Upper lobe of right lung (tissue), 1 donor: Measurements from ENCODE around the gene PCBD2. TPM values are rescaled to one million over a fixed set of nuclear protein-coding genes. Genes with fewer than 3 reads are reported as not detected.

Source experiments
- ATAC-seq: fragments of 200-7000 bp; cut with Tn5 transposase; one replicate; pipeline ENCODE4 v1.9.1; 2020; ENCODE audit warnings: mild to moderate bottlenecking, moderate library complexity
- DNase-seq: peaks from one replicate; pipeline ENCODE4 v3.0.0-alpha.2; 2020
- H3K27ac ChIP-seq: fragments of 200-600 bp; one replicate; pipeline ENCODE4 v1.8.0; 2022
- H3K27me3 ChIP-seq: fragments of 200-600 bp; one replicate; pipeline ENCODE4 v1.8.0; 2022; ENCODE audit warnings: mild to moderate bottlenecking
- H3K36me3 ChIP-seq: fragments of 200-600 bp; one replicate; pipeline ENCODE4 v1.8.0; 2022
- H3K4me1 ChIP-seq: fragments of 200-600 bp; one replicate; pipeline ENCODE4 v1.8.0; 2022
- H3K4me3 ChIP-seq: fragments of 200-600 bp; one replicate; pipeline ENCODE4 v1.8.0; 2022; ENCODE audit warnings: mild to moderate bottlenecking
- H3K9me3 ChIP-seq: fragments of 200-600 bp; one replicate; pipeline ENCODE4 v1.8.0; 2022
- intact Hi-C: fragments of 100-400 bp; cut with DNase I; formaldehyde crosslinking; loops from one replicate; pipeline ENCODE4 v1.11.0; 2022
- total RNA-seq: library from RNA; stranded (reverse); fragmentation: NEBNext Ultra II Directional; extraction: Animal tissue kit (Norgen Biotek cat#: 25700); gene quantifications from one replicate; pipeline ENCODE4 v1.2.1, GENCODE V29; 2021
- TF ChIP-seq, protein P1 (sequence below): fragments of 200-600 bp; IDR thresholded peaks from one replicate; pipeline ENCODE4 v1.8.0; 2022; ENCODE audit warnings: antibody characterized with exemption
- donor health status: DM: no; HTN: yes; CAD: no; lungs with severe emphysema.

The PCBD2 gene
- total RNA-seq, 1 donor from 2014 or later, result 11.2 TPM

DNA sequence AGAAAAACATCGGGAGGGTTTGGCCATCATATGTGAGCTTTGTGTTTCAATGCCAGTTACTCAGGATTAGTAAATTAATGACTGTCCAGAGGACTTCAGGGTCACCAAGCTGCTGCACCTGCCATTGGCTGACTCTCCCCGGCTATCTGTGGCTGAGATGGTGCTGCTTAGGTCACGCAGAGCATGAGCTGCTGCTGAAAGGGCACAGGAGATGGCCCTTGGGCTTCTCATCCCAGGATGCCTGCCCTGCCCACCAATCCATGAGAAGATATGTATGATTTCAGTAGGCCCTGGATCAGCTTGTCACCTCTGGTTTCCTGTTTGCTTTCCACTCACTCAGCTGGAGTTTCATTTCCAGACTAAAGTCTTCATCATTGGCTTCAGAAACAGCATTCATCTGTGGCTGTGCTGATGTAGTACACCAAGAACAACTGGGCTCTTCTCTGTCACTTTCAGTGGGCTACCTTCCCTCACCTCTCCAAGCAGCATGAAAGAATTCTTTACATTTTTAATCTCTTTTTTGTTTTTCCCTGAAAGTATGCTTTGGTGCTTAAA lies 60.4 kb downstream of the PCBD2 start:
- ATAC-seq (no peak), DNase-seq (no peak)
- H3K4me3 ChIP-seq, result no peak overlapping the region
- peaks cover 19% of the 10 kb centered on the region for H3K36me3 ChIP-seq
- H3K27me3 ChIP-seq, result no peaks in the 10 kb centered on the region
- no peaks in the 10 kb centered on the region for H3K4me1 ChIP-seq
- no peaks in the 10 kb centered on the region for H3K9me3 ChIP-seq
- TF ChIP-seq, protein P1, sequence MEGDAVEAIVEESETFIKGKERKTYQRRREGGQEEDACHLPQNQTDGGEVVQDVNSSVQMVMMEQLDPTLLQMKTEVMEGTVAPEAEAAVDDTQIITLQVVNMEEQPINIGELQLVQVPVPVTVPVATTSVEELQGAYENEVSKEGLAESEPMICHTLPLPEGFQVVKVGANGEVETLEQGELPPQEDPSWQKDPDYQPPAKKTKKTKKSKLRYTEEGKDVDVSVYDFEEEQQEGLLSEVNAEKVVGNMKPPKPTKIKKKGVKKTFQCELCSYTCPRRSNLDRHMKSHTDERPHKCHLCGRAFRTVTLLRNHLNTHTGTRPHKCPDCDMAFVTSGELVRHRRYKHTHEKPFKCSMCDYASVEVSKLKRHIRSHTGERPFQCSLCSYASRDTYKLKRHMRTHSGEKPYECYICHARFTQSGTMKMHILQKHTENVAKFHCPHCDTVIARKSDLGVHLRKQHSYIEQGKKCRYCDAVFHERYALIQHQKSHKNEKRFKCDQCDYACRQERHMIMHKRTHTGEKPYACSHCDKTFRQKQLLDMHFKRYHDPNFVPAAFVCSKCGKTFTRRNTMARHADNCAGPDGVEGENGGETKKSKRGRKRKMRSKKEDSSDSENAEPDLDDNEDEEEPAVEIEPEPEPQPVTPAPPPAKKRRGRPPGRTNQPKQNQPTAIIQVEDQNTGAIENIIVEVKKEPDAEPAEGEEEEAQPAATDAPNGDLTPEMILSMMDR, result no peak
- intact Hi-C loops, result no loop called here
- H3K27ac ChIP-seq, result no peak overlapping the region

DNA sequence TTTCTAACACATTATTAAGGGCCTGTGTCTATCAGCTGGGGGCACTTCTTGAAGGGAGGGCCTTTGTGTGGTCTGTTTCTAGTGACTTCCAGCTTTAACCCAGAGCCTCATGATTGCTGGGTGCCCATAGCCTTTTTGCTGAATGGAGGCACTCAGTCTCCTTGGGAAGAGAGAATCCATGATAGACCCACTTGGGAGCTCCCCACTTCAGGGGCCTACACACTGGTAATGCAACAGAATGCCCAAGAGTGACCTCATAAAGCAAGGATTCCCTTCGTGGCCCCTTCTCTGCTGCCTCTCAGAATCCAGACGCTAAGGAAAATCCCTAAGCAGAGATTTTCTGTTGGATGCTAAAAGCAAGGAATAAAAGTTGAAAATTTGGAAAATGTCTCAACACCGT lies 62.7 kb downstream of the PCBD2 start, which contains the start of gene CATSPER3:
Gene CATSPER3 (plus strand): TSS at position 301 of the 400 bp plus-strand sequence. CDS start 85 bp downstream, at position 386.
- ATAC-seq, result no peak

DNA sequence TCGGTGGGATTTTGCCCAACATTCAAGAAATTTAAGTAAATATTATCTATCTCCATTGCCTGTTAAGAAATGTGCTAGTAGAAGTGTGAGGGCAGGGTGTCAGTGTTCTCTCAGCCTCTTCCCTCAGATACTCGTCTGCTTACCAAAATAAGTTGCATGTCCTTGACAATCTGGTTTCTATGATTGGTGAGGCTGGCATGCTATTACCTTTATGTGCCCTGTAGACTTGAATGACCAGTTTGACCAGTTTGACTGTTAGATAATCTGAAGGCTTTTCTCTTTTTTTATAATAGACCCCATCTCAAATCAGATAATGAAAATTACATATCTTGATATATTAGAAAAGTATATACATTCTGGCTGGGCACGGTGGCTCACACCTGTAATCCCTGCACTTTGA lies 63.1 kb downstream of the PCBD2 start:
- DNase-seq (no peak), ATAC-seq (no peak)
- TF ChIP-seq, protein P1, result no peak
- Histone ChIP-seq H3K4me3 (no peak overlapping the region), H3K36me3 (peaks cover 5% of the 10 kb centered on the region), H3K27ac (no peak overlapping the region), H3K9me3 (no peaks in the 10 kb centered on the region), H3K27me3 (no peaks in the 10 kb centered on the region), H3K4me1 (no peaks in the 10 kb centered on the region)
- intact Hi-C loops, result no loop called here

More for the DNA sequence above, 62.7 kb downstream of the PCBD2 start, which contains the start of gene CATSPER3:
- Histone ChIP-seq H3K27ac (no peak within 1 kb of the TSS), H3K4me3 (no peak within 1 kb of the TSS), H3K27me3 (no peaks in the 10 kb centered on the region), H3K4me1 (no peaks in the 10 kb centered on the region), H3K36me3 (peaks cover 5% of the 10 kb centered on the region), H3K9me3 (no peaks in the 10 kb centered on the region)
- intact Hi-C loops, result no loop called here
- TF ChIP-seq, protein P1, result no peak
- no peak for DNase-seq

DNA sequence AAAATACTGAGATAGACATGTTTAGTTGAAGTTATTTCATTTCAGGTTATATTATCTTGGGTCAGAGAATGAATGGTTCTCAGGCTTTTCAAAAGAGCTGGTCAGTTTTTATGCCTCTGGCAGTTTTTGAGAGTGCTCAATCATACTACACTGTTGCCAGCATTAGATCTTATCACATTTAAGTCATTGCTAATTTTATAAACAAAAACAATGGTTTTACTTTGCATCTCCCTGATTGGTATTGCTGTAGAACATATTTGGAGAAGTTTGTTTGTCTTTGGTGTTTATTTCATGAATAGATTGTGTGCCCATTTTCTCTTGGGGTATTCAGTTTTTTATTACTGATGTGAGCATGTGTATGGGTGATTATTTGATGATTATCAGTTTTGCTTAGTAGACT lies 64.2 kb downstream of the PCBD2 start:
- H3K36me3 ChIP-seq, result peaks cover 5% of the 10 kb centered on the region
- ATAC-seq (no peak), DNase-seq (no peak)
- H3K9me3 ChIP-seq, result no peaks in the 10 kb centered on the region
- H3K27me3 ChIP-seq, result no peaks in the 10 kb centered on the region
- no peak overlapping the region for H3K4me3 ChIP-seq
- no peak overlapping the region for H3K27ac ChIP-seq
- TF ChIP-seq, protein P1, result no peak
- intact Hi-C loops, result no loop called here
- no peaks in the 10 kb centered on the region for H3K4me1 ChIP-seq

DNA sequence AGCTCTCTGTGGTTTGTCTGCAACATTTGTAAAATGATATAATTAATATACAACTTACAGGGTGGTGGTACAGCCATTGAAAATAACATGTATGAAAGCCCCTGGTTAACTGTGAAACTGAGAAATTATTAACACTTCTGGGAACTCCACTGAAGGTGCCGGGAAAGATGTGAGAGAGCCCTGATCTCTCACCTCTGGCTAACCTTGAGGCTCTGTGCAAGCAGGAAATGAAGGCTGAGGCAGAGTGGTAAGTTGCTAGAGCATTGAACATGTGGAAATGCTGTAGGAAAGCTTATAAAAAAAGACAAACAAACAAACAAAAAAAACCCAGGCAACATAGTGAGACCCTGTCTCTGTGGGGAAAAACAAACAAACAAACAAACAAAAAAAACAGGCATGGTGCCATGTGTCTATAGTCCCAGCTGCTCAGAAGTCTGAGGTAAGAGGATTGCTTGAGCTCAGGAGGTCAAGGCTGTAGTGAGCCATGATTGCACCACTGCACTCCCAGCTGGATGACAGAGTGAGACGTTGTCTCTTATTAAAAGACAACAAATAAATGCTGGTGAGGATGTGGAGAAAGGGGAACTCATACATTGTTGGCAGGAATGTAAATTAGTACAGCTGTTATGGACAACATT lies 70.3 kb downstream of the PCBD2 start:
- TF ChIP-seq, protein P1, result no peak
- intact Hi-C loops, result no loop called here

More for the DNA sequence above, 70.3 kb downstream of the PCBD2 start:
- H3K4me3 ChIP-seq, result no peak overlapping the region
- H3K36me3 ChIP-seq, result no peaks in the 10 kb centered on the region
- H3K4me1 ChIP-seq, result no peaks in the 10 kb centered on the region
- DNase-seq (no peak), ATAC-seq (no peak)
- H3K27me3 ChIP-seq, result no peaks in the 10 kb centered on the region
- H3K27ac ChIP-seq, result no peak overlapping the region
- peaks cover 17% of the 10 kb centered on the region for H3K9me3 ChIP-seq
